Mesendoderm (in vitro differentiated cells): Measurements from ENCODE around the gene AGFG2.
A peak's percentile ranks its signal among the peaks of the same experiment; 100 is the strongest.

ENCODE experiments used
- DNase-seq: peaks from one replicate; pipeline ENCODE4 v3.0.0; 2013
- H2AK5ac ChIP-seq: 2 replicates; pipeline ENCODE4 v1.6.1; 2013; ENCODE audit warnings: low read length, inconsistent platforms
- H2BK120ac ChIP-seq: 2 replicates; pipeline ENCODE4 v1.6.1; 2013; ENCODE audit warnings: low read depth, mild to moderate bottlenecking, low read length, moderate library complexity, mixed read lengths
- H2BK15ac ChIP-seq: replicated peaks from 2 replicates; pipeline ENCODE4 v1.6.1; 2013; ENCODE audit warnings: low read depth, mild to moderate bottlenecking, moderate library complexity
- H2BK5ac ChIP-seq: 2 replicates; pipeline ENCODE4 v1.6.1; 2013; ENCODE audit warnings: low read length, inconsistent platforms
- H3K18ac ChIP-seq: 2 replicates; pipeline ENCODE4 v1.6.1; 2013; ENCODE audit warnings: mild to moderate bottlenecking, low read length, mixed read lengths
- H3K23ac ChIP-seq: one replicate; pipeline ENCODE4 v1.6.1; 2013; ENCODE audit warnings: low read length
- H3K27ac ChIP-seq: 2 replicates; pipeline ENCODE4 v1.5.1; 2013; ENCODE audit warnings: low read depth, mild to moderate bottlenecking, inconsistent platforms, low read length, moderate library complexity
- H3K27me3 ChIP-seq: 2 replicates; pipeline ENCODE4 v1.6.1; 2013; ENCODE audit warnings: low read length, control low read depth, mild to moderate bottlenecking, inconsistent platforms; ENCODE audit not compliant: insufficient read depth, poor library complexity
- H3K36me3 ChIP-seq: 2 replicates; pipeline ENCODE4 v1.6.1; 2013; ENCODE audit warnings: low read length, inconsistent platforms; ENCODE audit not compliant: control insufficient read depth, insufficient read depth
- H3K4ac ChIP-seq: one replicate; pipeline ENCODE4 v1.6.1; 2013; ENCODE audit warnings: low read depth, mild to moderate bottlenecking, low read length, moderate library complexity
- H3K4me1 ChIP-seq: 2 replicates; pipeline ENCODE4 v1.6.1; 2013; ENCODE audit warnings: low read depth, low read length, inconsistent platforms; ENCODE audit not compliant: control insufficient read depth
- H3K4me2 ChIP-seq: 2 replicates; pipeline ENCODE4 v1.6.1; 2013; ENCODE audit warnings: low read length
- H3K4me3 ChIP-seq: 2 replicates; pipeline ENCODE4 v1.5.1; 2013; ENCODE audit warnings: mild to moderate bottlenecking, low read length
- H3K56ac ChIP-seq: one replicate; pipeline ENCODE4 v1.6.1; 2013; ENCODE audit warnings: low read length
- H3K79me1 ChIP-seq: 2 replicates; pipeline ENCODE4 v1.6.1; 2013; ENCODE audit warnings: low read length, inconsistent platforms
- H3K79me2 ChIP-seq: 2 replicates; pipeline ENCODE4 v1.6.1; 2013; ENCODE audit warnings: mild to moderate bottlenecking, low read length; ENCODE audit not compliant: control insufficient read depth, insufficient read depth
- H3K9ac ChIP-seq: 2 replicates; pipeline ENCODE4 v1.6.1; 2013; ENCODE audit warnings: low read length, inconsistent platforms
- H4K5ac ChIP-seq: one replicate; pipeline ENCODE4 v1.6.1; 2013; ENCODE audit warnings: low read length
- H4K8ac ChIP-seq: one replicate; pipeline ENCODE4 v1.6.1; 2013; ENCODE audit warnings: low read depth, mild to moderate bottlenecking, control low read depth, low read length, moderate library complexity
- WGBS: extraction: QIAGEN DNeasy Blood & Tissue Kit; methylation state at CpG from one replicate; pipeline ENCODE4 v1.1.7; 2013; ENCODE audit warnings: low lambda C conversion rate, missing lambda C conversion rate; ENCODE audit not compliant: insufficient coverage; ENCODE audit errors: extremely low coverage; 5-methylcytosine and 5-hydroxymethylcytosine counted together

The AGFG2 gene

GRCh38 chr7:100516135-100516812, 22.7 kb upstream of the AGFG2 start:
- Histone ChIP-seq H2AK5ac (no peak overlapping the region), H3K4me2 (no peak overlapping the region), H3K23ac (no peak overlapping the region), H2BK5ac (no peak overlapping the region), H3K56ac (peak overlapping the region; percentile 25), H3K4ac (no peak overlapping the region), H3K79me2 (no peaks in the 10 kb centered on the region), H3K18ac (no peak overlapping the region), H3K4me3 (no peak overlapping the region), H3K79me1 (no peaks in the 10 kb centered on the region), H3K27me3 (no peaks in the 10 kb centered on the region), H3K9ac (no peak overlapping the region), H3K4me1 (peaks cover 2% of the 10 kb centered on the region), H2BK120ac (no peak overlapping the region), H2BK15ac (no peak overlapping the region), H3K36me3 (no peaks in the 10 kb centered on the region), H4K5ac (no peak overlapping the region), H4K8ac (no peak overlapping the region), H3K27ac (peak overlapping the region; percentile 24)
- peak; percentile 88 for DNase-seq
- no CpG with 5 or more reads among the region's 4 CpGs for WGBS

DNA sequence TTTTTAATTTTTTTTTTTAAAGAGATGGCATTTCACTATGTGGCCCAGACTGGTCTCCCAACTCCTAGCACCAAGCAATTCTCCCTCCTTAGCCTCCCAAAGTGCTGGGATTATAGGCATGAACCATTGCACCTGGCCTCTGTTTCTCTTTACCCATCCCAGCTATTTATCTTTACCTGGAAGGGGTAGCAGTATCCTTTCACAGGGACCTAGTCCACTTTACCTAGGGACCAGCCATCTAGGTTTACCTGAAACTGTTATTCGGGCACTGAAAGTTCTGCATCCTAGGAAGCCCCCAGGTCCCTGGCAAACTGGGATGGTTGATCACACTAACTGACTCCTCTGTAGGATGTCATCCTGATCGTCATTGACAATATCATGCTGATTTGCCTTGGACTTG, 21.7 kb upstream of the AGFG2 start:
- no peak overlapping the region for H4K5ac ChIP-seq

GRCh38 chr7:100519580-100519979, 19.4 kb upstream of the AGFG2 start:
- Histone ChIP-seq H3K79me1 (no peaks in the 10 kb centered on the region), H3K79me2 (no peaks in the 10 kb centered on the region), H2AK5ac (no peak overlapping the region), H2BK5ac (no peak overlapping the region), H3K36me3 (no peaks in the 10 kb centered on the region), H3K4me3 (no peak overlapping the region), H3K56ac (no peak overlapping the region), H3K27ac (no peak overlapping the region), H4K5ac (no peak overlapping the region), H2BK15ac (no peak overlapping the region), H2BK120ac (no peak overlapping the region), H3K4me1 (peaks cover 2% of the 10 kb centered on the region), H3K27me3 (no peaks in the 10 kb centered on the region), H3K18ac (no peak overlapping the region), H3K4me2 (no peak overlapping the region), H3K4ac (no peak overlapping the region), H3K23ac (no peak overlapping the region), H4K8ac (no peak overlapping the region), H3K9ac (no peak overlapping the region)
- no peak for DNase-seq
- no CpG with 5 or more reads among the region's 6 CpGs for WGBS

More for the DNA sequence above, 21.7 kb upstream of the AGFG2 start:
- no peak for DNase-seq
- Histone ChIP-seq H2AK5ac (no peak overlapping the region), H3K23ac (no peak overlapping the region), H2BK5ac (no peak overlapping the region), H4K8ac (no peak overlapping the region), H3K27ac (no peak overlapping the region), H3K27me3 (no peaks in the 10 kb centered on the region), H2BK120ac (no peak overlapping the region), H3K4ac (no peak overlapping the region), H3K79me1 (no peaks in the 10 kb centered on the region), H3K18ac (no peak overlapping the region), H3K4me2 (no peak overlapping the region), H3K4me3 (no peak overlapping the region), H3K9ac (no peak overlapping the region), H3K36me3 (no peaks in the 10 kb centered on the region), H3K4me1 (peaks cover 2% of the 10 kb centered on the region), H2BK15ac (no peak overlapping the region), H3K79me2 (no peaks in the 10 kb centered on the region), H3K56ac (no peak overlapping the region)
- WGBS: no CpG with 5 or more reads among the region's 2 CpGs

DNA sequence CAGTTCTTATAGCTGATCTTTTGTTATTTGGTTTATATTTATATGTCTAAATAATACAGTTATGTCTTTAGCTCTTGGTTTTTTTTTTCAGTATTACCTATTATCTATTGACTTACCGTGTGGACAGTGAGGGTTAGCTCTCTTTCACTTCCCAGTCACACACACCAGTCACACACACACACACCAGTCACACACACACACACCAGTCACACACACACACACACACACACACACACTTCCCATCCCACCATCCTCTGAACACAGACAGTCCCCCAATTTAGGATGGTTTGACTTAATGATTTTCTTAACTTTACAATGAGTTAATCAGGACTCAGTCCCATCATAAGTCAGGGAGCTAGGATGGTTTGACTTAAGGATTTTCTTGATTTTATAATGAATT, 18.9 kb upstream of the AGFG2 start:
- no peak overlapping the region for H3K27ac ChIP-seq
- no peak overlapping the region for H2AK5ac ChIP-seq
- no peak overlapping the region for H3K9ac ChIP-seq
- no peak overlapping the region for H4K5ac ChIP-seq
- no peaks in the 10 kb centered on the region for H3K36me3 ChIP-seq
- no CpG with 5 or more reads among the region's 1 CpG for WGBS
- H2BK120ac ChIP-seq: no peak overlapping the region
- DNase-seq: no peak
- H3K27me3 ChIP-seq: no peaks in the 10 kb centered on the region
- H3K56ac ChIP-seq: peak overlapping the region; percentile 25
- no peak overlapping the region for H3K4me3 ChIP-seq
- H3K79me1 ChIP-seq: no peaks in the 10 kb centered on the region
- H3K79me2 ChIP-seq: no peaks in the 10 kb centered on the region
- H3K23ac ChIP-seq: no peak overlapping the region
- H3K4me1 ChIP-seq: peaks cover under 1% of the 10 kb centered on the region
- H4K8ac ChIP-seq: no peak overlapping the region
- H3K4ac ChIP-seq: no peak overlapping the region
- H3K4me2 ChIP-seq: no peak overlapping the region
- no peak overlapping the region for H3K18ac ChIP-seq
- H2BK5ac ChIP-seq: no peak overlapping the region
- no peak overlapping the region for H2BK15ac ChIP-seq

GRCh38 chr7:100521076-100521475, 17.9 kb upstream of the AGFG2 start:
- Histone ChIP-seq H3K4me1 (no peaks in the 10 kb centered on the region), H3K23ac (no peak overlapping the region), H2BK15ac (no peak overlapping the region), H3K4me3 (no peak overlapping the region), H4K8ac (no peak overlapping the region), H2BK5ac (no peak overlapping the region), H3K4me2 (no peak overlapping the region), H3K4ac (no peak overlapping the region), H2AK5ac (no peak overlapping the region), H3K27ac (no peak overlapping the region), H3K79me1 (no peaks in the 10 kb centered on the region), H3K36me3 (no peaks in the 10 kb centered on the region), H3K79me2 (no peaks in the 10 kb centered on the region), H3K18ac (no peak overlapping the region), H4K5ac (no peak overlapping the region), H2BK120ac (no peak overlapping the region), H3K9ac (no peak overlapping the region), H3K27me3 (no peaks in the 10 kb centered on the region), H3K56ac (no peak overlapping the region)
- no CpG with 5 or more reads among the region's 2 CpGs for WGBS
- no peak for DNase-seq
